Kidney (tissue), 14 donors: ENCODE measurements around the gene ITGB8. TPM values are rescaled to one million over a fixed set of nuclear protein-coding genes. Genes with fewer than 3 reads are reported as not detected.
"Not testable (repeated sequence)": the region's sequence is repeated elsewhere in the genome, so short reads cannot be mapped to it uniquely, and the experiment has no call there.

ENCODE experiments used
- DNase-seq, 5 donors: peaks; one replicate each; pipeline ENCODE4 v3.0.0-alpha.2; 2013 to 2020
- FAIRE-seq: peaks from 2 replicates; lab custom pipeline; 2012; peaks lifted over from hg19 to GRCh38; lab: Jason Lieb, UNC
- H3K27ac ChIP-seq, 2 donors: one replicate each; pipeline ENCODE4 v1.7.0; 2013; ENCODE audit warnings: low read depth in 2 of 2, low read length in 2 of 2, inconsistent platforms in 1 of 2
- H3K27me3 ChIP-seq: one replicate; pipeline ENCODE4 v1.7.1; 2013; ENCODE audit warnings: low read length, inconsistent platforms; ENCODE audit not compliant: control insufficient read depth, insufficient read depth
- H3K36me3 ChIP-seq, 3 donors: one replicate each; pipeline versions ENCODE4 v1.7.0 to v1.7.1; 2013; ENCODE audit warnings: low read length in 3 of 3, control low read depth in 1 of 3, inconsistent platforms in 1 of 3; ENCODE audit not compliant: insufficient read depth in 3 of 3, control insufficient read depth in 2 of 3
- H3K4me1 ChIP-seq, 3 donors: one replicate each; pipeline versions ENCODE4 v1.7.0 to v1.7.1; 2013; ENCODE audit warnings: low read length in 3 of 3, inconsistent platforms in 1 of 3, low read depth in 1 of 3; ENCODE audit not compliant: control insufficient read depth in 2 of 3, insufficient read depth in 2 of 3
- H3K4me3 ChIP-seq, 3 donors: one replicate each; pipeline versions ENCODE4 v1.7.0 to v1.8.1; 2013; ENCODE audit warnings: low read length in 3 of 3, control low read depth in 1 of 3, inconsistent platforms in 1 of 3
- H3K9ac ChIP-seq, 3 donors: one replicate each; pipeline versions ENCODE4 v1.7.0 to v1.7.1; 2013; ENCODE audit warnings: low read length in 3 of 3, control low read depth in 1 of 3, inconsistent platforms in 1 of 3
- H3K9me3 ChIP-seq, 3 donors: one replicate each; pipeline versions ENCODE4 v1.7.0 to v1.7.1; 2013; ENCODE audit warnings: low read length in 3 of 3, control low read depth in 1 of 3, inconsistent platforms in 1 of 3; ENCODE audit not compliant: control insufficient read depth in 2 of 3, insufficient read depth in 1 of 3
- CTCF ChIP-seq: IDR thresholded peaks from 3 replicates; pipeline ENCODE4 v1.5.1; 2012; ENCODE audit warnings: mild to moderate bottlenecking, moderate library complexity, borderline replicate concordance; ENCODE audit not compliant: insufficient read depth; ENCODE audit errors: extremely low read depth
- intact Hi-C: fragments of 100-400 bp; cut with DNase I; formaldehyde crosslinking; loops from one replicate; pipeline ENCODE4 v1.11.1; 2022
- polyA plus RNA-seq: library from polyadenylated mRNA; stranded (reverse); fragments of 350-450 nt; fragmentation: Illumina TruSeq; extraction: RNeasy Lipid Tissue Mini Kit (QIAGEN cat#74804); gene quantifications from one replicate; pipeline ENCODE4 v1.2.3, GENCODE V29; 2014; ENCODE audit warnings: low read depth, low replicate concordance; ENCODE audit not compliant: insufficient read depth
- total RNA-seq: library from RNA; stranded (reverse); fragmentation: NEBNext Ultra II Directional; extraction: Animal tissue kit (Norgen Biotek cat#: 25700); gene quantifications from one replicate; pipeline ENCODE4 v1.2.1, GENCODE V29; 2021
- donor health status: control.
- donor health status: control.
- donor health status: control.
- donor health status: control.
- donor health status: control.
- donor health status: DM: yes; HTN: yes; CAD: no.
- donor health status: Normal renal cell carcinoma (clear cell type).

Gene ITGB8
- total and polyA plus RNA-seq, 2 donors from 2014 or later = 10.3 to 213 TPM

GRCh38 chr7:20299647-20300312 lies 30.9 kb upstream of the ITGB8 start:
- Histone ChIP-seq H3K27ac (no peak overlapping the region), H3K36me3 (no peaks in the 10 kb centered on the region), H3K4me3 (peak overlapping the region in 1 of 3 donors; percentile 36), H3K27me3 (no peaks in the 10 kb centered on the region), H3K9me3 (peaks cover 0 to 4% (median 0%) of the 10 kb centered on the region in 3 donors), H3K4me1 (no peaks in the 10 kb centered on the region), H3K9ac (no peak overlapping the region)
- no peak for FAIRE-seq
- intact Hi-C loops = no loop called here
- TF ChIP-seq CTCF = no peak
- no peak for DNase-seq

- DNase-seq (no peak), FAIRE-seq (no peak)
- Histone ChIP-seq H3K36me3 (no peaks in the 10 kb centered on the region), H3K9ac (no peak overlapping the region), H3K27ac (no peak overlapping the region), H3K9me3 (no peaks in the 10 kb centered on the region), H3K4me1 (peaks cover 0 to 7% (median 1%) of the 10 kb centered on the region in 3 donors), H3K27me3 (no peaks in the 10 kb centered on the region), H3K4me3 (no peak overlapping the region)
- intact Hi-C loops = no loop called here
- TF ChIP-seq CTCF = no peak
Observed at GRCh38 chr7:20301311-20301939, 29.3 kb upstream of the ITGB8 start.

GRCh38 chr7:20302300-20302699 lies 28.4 kb upstream of the ITGB8 start:
- H3K27ac ChIP-seq, FAIRE-seq, H3K36me3 ChIP-seq, H3K4me3 ChIP-seq, intact Hi-C loops, DNase-seq, H3K9me3 ChIP-seq, H3K27me3 ChIP-seq, H3K9ac ChIP-seq: not testable (repeated sequence)
- H3K4me1 ChIP-seq = peaks cover 0 to 16% (median 6%) of the 10 kb centered on the region in 3 donors

- peaks cover 0 to 17% (median 6%) of the 10 kb centered on the region in 3 donors for H3K4me1 ChIP-seq
- no peaks in the 10 kb centered on the region for H3K9me3 ChIP-seq
- TF ChIP-seq CTCF = no peak
- intact Hi-C loops = no loop called here
- H3K36me3 ChIP-seq = no peaks in the 10 kb centered on the region
- DNase-seq (no peak), FAIRE-seq (no peak)
- no peaks in the 10 kb centered on the region for H3K27me3 ChIP-seq
- H3K4me3 ChIP-seq = no peak overlapping the region
- no peak overlapping the region for H3K27ac ChIP-seq
- no peak overlapping the region for H3K9ac ChIP-seq
Observed at GRCh38 chr7:20302891-20303290, 27.8 kb upstream of the ITGB8 start.
